GM21825 (cell line): ENCODE results near the gene ANAPC13.
A peak's percentile ranks its signal among the peaks of the same experiment; 100 is the strongest.

Experiments used
- ATAC-seq: cut with Tn5 transposase; IDR thresholded peaks from one replicate; pipeline ENCODE4 v1.9.1; 2021; ENCODE audit warnings: mild to moderate bottlenecking, moderate library complexity; ENCODE audit not compliant: unreplicated experiment

ANAPC13 gene

GRCh38 chr3:134483195-134483900, 2.4 kb downstream of the ANAPC13 start:
- ATAC-seq = no peak

DNA sequence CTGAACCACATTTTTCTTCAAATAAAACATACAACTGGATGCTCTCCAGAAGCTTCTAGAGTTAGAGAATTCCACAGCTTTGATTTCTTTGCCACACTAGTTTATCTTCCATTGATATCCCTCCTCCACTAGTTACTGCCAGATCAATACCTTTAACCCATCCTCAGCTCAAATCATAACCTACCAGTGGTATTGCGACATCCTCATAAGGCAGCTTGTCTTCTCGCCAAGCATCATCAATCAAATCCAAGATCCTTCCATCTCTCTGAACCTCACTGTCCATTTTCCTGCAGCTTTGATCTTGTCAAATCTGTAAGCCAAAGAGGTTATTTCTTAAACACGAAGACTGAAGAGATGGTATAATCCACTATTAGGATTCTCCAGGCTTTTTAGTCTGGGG, 3.2 kb downstream of the ANAPC13 start:
- ATAC-seq = no peak

GRCh38 chr3:134481166-134481565, 4.6 kb downstream of the ANAPC13 start:
- no peak for ATAC-seq

DNA sequence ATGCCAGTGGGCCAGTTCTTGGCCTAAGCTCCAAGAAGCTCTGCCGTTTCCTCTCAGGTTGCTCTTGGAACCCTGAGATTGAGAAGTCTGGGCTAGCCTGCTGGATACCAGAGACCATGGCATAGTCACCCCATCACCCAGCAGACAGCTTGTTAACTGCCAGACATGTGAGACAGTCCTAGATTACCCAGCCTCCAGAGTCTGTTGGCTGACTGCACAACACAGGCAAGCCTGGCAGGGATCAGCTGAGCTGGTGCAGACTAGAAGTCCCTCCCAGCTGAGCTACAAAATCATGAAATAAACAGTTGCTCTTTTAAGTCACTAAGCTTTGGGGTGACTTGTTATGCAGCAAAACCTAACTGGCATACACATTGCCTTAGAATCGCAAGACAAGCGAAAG, 5.2 kb downstream of the ANAPC13 start:
- ATAC-seq = no peak

GRCh38 chr3:134477938-134478337, 7.8 kb downstream of the ANAPC13 start:
- no peak for ATAC-seq

GRCh38 chr3:134477002-134477401, 8.8 kb downstream of the ANAPC13 start:
- ATAC-seq = no peak

- no peak for ATAC-seq
These were observed 9.5 kb downstream of the ANAPC13 start for GRCh38 chr3:134476306-134476705.

GRCh38 chr3:134474956-134475355, 10.8 kb downstream of the ANAPC13 start:
- no peak for ATAC-seq

GRCh38 chr3:134473868-134474546, 11.8 kb downstream of the ANAPC13 start:
- ATAC-seq = peak; percentile 59

GRCh38 chr3:134472831-134473230, 13.0 kb downstream of the ANAPC13 start:
- no peak for ATAC-seq

- no peak for ATAC-seq
These were observed 14.1 kb downstream of the ANAPC13 start for GRCh38 chr3:134471521-134472193.

DNA sequence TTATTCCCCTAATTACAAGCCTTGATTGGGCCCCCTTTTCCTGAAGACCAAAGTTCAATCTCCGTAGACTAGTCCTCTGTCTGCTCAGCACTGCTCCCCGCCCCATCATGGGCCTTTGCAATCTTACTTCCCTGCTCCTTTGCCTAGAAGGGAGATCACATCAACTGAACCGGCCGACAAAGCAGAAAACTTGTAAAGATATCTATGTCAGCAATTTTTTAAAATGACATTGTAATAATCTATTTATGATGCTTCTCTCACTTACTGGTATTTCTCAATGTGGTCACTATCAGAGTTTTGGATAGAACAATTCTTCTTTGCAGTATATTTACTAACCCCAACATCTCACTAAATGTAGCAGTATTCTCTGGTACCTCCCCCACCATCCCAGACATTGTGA, 17.3 kb downstream of the ANAPC13 start:
- no peak for ATAC-seq

GRCh38 chr3:134466331-134466730, 19.5 kb downstream of the ANAPC13 start:
- ATAC-seq = no peak

GRCh38 chr3:134464689-134465365, 21.0 kb downstream of the ANAPC13 start:
- ATAC-seq = no peak

- no peak for ATAC-seq
These were observed 21.6 kb downstream of the ANAPC13 start for GRCh38 chr3:134464064-134464688.

DNA sequence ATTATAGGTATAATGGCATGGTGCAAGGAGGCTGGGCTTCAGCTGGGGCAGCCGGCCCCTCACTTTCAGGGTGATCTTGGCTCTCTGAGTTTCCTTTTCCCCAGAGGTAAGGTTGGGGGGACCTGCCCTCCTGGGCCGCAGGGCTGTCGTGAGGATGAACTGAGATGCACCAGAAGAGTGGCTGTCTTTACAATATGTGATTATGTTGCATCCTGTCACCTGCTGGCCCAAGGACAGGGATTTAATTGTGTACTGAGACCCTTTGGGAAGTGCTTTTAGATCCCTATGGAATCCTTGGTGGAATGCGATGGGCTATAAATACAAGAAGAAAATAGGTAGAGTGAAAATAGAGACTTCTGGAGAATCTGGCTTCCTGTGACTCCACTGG, 22.1 kb downstream of the ANAPC13 start:
- no peak for ATAC-seq

DNA sequence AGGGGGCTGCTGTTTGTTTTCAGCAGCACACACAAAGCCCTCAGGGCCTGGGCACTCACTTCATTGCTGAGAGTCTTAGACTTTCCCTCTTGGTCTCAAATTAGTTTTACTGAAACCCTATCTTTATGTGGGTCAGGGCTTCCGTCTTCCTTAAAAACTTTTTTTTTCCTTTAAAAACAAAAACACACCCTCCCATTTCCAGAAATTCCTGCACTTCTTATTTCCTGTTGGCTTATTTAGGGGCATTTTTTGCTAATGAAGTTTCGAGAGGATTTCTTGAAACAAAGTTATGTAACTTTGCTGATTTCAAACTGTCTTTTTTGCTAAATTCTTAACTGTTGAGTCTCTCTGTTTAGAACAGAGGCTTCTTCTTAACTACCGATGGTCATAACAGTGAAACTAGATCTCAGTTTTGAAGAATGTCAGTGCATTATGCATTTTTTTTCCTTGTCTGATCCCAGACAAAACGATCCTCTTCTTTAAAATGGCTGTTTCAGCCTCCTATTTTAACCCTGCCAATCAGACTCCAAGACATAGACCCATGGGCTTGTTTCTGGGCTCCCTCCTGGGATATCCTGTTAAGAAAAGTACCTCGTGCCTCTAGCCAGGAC, 23.3 kb downstream of the ANAPC13 start:
- no peak for ATAC-seq

- ATAC-seq = no peak
These were observed 24.8 kb downstream of the ANAPC13 start for GRCh38 chr3:134460965-134461364.

DNA sequence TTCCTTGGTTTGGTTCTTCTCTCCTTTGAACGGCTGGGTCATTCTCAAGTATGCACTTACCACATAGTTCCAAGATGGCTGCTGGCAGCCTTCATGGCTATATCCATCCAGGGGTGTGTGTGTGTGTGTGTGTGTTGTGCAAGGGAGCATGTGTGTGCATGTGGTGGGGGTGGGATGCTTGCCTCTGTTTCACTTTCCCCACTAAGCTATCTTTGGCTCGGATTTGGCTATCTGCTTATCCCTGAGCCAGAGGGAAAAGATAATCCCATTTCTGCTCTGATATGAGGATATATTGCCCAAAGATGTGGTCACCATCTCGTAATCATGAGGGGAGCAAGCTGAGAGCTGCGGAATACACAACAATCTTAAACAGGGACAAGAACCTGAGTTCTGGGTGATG, 26.2 kb downstream of the ANAPC13 start:
- ATAC-seq = no peak

- ATAC-seq = no peak
These were observed 27.3 kb downstream of the ANAPC13 start for GRCh38 chr3:134458406-134458945.
